Subcutaneous abdominal adipose tissue (tissue), 5 donors: ENCODE results near the gene NAIF1.

ENCODE experiments used
- H3K27ac ChIP-seq: one replicate; pipeline ENCODE4 v1.7.0; 2013; ENCODE audit warnings: low read depth, mild to moderate bottlenecking, inconsistent platforms, low read length, moderate library complexity
- H3K27me3 ChIP-seq, 5 donors: one replicate each; pipeline ENCODE4 v1.7.0; 2013; ENCODE audit warnings: low read length in 5 of 5, inconsistent platforms in 1 of 5; ENCODE audit not compliant: control insufficient read depth in 5 of 5, insufficient read depth in 4 of 5
- H3K36me3 ChIP-seq, 5 donors: one replicate each; pipeline ENCODE4 v1.7.0; 2013; ENCODE audit warnings: low read length in 5 of 5; ENCODE audit not compliant: control insufficient read depth in 5 of 5, insufficient read depth in 5 of 5
- H3K4me1 ChIP-seq, 5 donors: one replicate each; pipeline ENCODE4 v1.7.0; 2013; ENCODE audit warnings: low read length in 5 of 5, mild to moderate bottlenecking in 3 of 5, moderate library complexity in 1 of 5; ENCODE audit not compliant: control insufficient read depth in 5 of 5, insufficient read depth in 5 of 5
- H3K4me3 ChIP-seq, 5 donors: one replicate each; pipeline ENCODE4 v1.7.0; 2013; ENCODE audit warnings: low read length in 5 of 5, low read depth in 1 of 5
- H3K9ac ChIP-seq, 5 donors: one replicate each; pipeline ENCODE4 v1.7.0; 2013; ENCODE audit warnings: low read length in 5 of 5, mild to moderate bottlenecking in 4 of 5, moderate library complexity in 3 of 5
- H3K9me3 ChIP-seq, 5 donors: one replicate each; pipeline ENCODE4 v1.7.0; 2013; ENCODE audit warnings: low read length in 5 of 5; ENCODE audit not compliant: control insufficient read depth in 5 of 5
- donor health status: healthy.
- donor health status: healthy.
- donor health status: healthy.
- donor health status: healthy.
- donor health status: healthy.

NAIF1 gene

GRCh38 chr9:128102196-128102595, 35.1 kb upstream of the NAIF1 start:
- Histone ChIP-seq H3K9ac (peak overlapping the region in 1 of 5 donors; percentile 31), H3K9me3 (no peaks in the 10 kb centered on the region), H3K27ac (peak overlapping the region; percentile 99), H3K27me3 (no peaks in the 10 kb centered on the region), H3K4me1 (peaks cover 27 to 71% (median 67%) of the 10 kb centered on the region in 5 donors), H3K36me3 (peaks cover 0 to 58% (median 51%) of the 10 kb centered on the region in 5 donors), H3K4me3 (peak overlapping the region in 4 of 5 donors; percentile 25 to 90 (median 61))

DNA sequence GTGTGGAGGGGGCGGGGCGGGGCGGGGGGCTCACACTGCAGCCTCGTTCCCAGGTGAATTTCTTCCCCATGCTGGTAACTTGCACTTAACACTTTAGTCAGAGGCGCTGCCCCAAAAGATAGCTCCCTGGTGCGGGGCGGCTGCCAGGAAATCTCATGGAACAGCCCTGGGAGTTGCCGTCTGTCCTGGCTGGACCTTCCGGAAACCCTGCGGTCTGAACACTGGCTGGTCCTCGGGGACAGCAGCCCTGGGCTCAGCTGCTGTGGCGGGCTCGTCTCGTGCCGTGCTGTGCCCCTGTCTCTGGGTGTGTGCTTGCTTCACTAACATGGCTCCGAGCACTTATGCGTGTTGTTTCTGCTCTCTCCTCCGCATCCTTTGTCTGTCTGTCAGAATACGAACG, 34.6 kb upstream of the NAIF1 start:
- Histone ChIP-seq H3K36me3 (peaks cover 0 to 53% (median 46%) of the 10 kb centered on the region in 5 donors), H3K27ac (peak overlapping the region; percentile 99), H3K9ac (peak overlapping the region in 1 of 5 donors; percentile 31), H3K27me3 (no peaks in the 10 kb centered on the region), H3K4me1 (peaks cover 27 to 74% (median 67%) of the 10 kb centered on the region in 5 donors), H3K4me3 (peak overlapping the region in 3 of 5 donors; percentile 39 to 90 (median 83)), H3K9me3 (no peaks in the 10 kb centered on the region)

DNA sequence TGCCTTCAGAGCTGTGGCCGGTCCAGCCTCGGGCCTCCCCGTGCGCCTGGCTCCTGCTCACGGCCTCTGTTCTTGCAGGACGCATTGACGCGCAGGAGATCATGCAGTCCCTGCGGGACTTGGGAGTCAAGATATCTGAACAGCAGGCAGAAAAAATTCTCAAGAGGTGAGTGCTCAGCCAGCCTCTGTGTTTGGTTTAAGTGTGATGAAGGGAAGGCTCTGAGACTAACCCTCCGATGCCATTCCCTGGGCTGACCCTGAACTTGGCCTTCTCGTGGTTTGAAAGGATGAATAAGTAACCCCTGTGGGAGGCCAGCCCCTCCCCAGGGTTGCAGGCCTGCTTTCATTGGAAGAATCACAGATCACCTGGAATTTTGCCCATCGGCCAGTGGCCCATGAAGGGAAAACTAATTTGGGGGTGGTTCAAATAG, 34.1 kb upstream of the NAIF1 start:
- Histone ChIP-seq H3K4me1 (peaks cover 27 to 74% (median 67%) of the 10 kb centered on the region in 5 donors), H3K9me3 (no peaks in the 10 kb centered on the region), H3K9ac (peak overlapping the region in 4 of 5 donors; percentile 45 to 98 (median 90)), H3K27me3 (no peaks in the 10 kb centered on the region), H3K4me3 (peak overlapping the region; percentile 31 to 90 (median 83)), H3K27ac (peak overlapping the region; percentile 99), H3K36me3 (peaks cover 0 to 49% (median 42%) of the 10 kb centered on the region in 5 donors)

DNA sequence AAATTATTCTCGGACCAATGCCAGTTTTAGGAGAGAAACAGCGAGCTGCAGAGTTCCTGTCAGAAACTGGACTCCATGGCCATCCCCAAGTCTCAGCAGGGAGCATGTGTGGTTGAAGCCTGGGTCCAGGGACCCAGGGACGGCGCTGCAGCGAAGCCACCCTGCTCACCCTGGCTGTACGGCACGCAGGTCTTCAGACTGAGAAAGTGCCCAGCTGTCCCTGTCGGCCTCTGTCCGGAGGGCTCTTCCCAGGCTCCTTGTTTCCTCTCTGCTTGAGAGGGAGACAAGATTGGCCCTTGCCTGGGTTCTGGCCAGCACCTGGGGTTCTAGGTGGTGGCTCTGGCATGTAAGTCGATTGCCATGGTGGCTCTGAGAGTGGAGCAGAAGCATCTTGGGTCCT, 33.5 kb upstream of the NAIF1 start:
- H3K4me3 ChIP-seq: peak overlapping the region; percentile 73 to 95 (median 90)
- H3K4me1 ChIP-seq: peaks cover 27 to 74% (median 67%) of the 10 kb centered on the region in 5 donors
- H3K27ac ChIP-seq: peak overlapping the region; percentile 99
- peak overlapping the region; percentile 14 to 98 (median 90) for H3K9ac ChIP-seq
- no peaks in the 10 kb centered on the region for H3K9me3 ChIP-seq
- peaks cover 0 to 42% (median 35%) of the 10 kb centered on the region in 5 donors for H3K36me3 ChIP-seq
- no peaks in the 10 kb centered on the region for H3K27me3 ChIP-seq

DNA sequence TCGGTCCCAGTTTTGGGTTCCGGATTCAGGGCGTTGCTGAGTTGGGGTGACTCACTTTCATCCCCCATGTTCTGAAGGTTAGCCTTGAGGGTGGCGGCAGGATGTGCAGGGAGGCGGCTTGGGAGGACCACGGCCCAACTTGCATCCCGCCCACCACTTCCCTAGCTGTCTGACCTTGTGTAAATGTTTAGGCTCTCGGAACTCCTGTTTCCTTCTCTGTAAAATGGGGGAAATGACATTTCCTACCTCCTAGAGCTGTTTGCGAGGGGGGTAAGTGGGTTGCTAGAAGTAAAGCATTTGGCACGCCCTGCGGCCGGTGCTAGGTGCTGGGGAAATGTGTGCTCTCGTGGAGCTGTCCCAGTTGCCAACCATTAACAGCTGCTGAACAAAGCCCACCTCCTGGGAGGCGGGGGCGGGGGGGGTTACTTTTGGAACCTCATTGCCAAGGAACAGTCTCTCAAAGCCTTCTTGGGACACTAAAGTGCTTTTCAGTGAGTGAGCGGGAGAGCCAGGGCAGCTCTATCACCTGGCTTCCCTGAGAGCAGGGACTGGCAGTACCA, 32.9 kb upstream of the NAIF1 start:
- H3K4me1 ChIP-seq: peaks cover 29 to 78% (median 70%) of the 10 kb centered on the region in 5 donors
- H3K27ac ChIP-seq: peak overlapping the region; percentile 99
- H3K9ac ChIP-seq: peak overlapping the region in 4 of 5 donors; percentile 82 to 98 (median 90)
- H3K27me3 ChIP-seq: no peaks in the 10 kb centered on the region
- H3K4me3 ChIP-seq: peak overlapping the region; percentile 73 to 95 (median 90)
- no peaks in the 10 kb centered on the region for H3K9me3 ChIP-seq
- H3K36me3 ChIP-seq: peaks cover 0 to 41% (median 32%) of the 10 kb centered on the region in 5 donors

DNA sequence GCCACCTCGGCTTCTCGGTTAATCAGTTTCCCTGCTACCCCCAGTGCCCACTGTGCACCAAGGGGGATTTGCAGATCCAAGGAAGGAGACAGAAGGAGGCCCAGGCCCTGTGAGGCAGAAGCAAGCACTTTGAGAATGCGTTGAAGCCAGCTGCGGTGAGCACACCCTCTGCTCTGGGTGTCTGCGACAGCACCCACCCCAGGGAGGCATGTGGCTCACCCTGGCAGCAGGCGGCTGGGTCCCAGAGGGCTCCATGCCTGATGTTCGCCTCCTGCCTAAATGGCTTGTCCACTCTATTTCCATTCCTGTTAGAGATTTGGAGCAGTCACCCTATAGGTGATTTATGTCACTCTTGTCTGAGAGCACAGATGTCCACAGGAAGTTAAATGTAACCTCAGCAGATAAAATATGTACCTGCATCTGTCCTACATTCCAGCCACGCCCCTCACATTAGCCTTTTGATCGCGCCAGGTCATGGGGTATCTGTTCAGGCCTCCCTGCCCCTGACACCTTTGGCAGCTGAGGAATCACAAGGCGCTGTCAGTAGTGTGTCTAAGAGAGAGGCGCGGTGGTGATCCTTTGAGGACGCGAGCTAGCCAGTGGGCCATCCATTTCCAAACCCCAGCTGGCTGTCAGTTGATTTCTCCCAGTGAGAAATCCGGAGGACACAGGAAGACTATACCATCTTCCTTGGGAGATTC, 32.3 kb upstream of the NAIF1 start:
- H3K4me3 ChIP-seq: peak overlapping the region; percentile 73 to 95 (median 90)
- no peaks in the 10 kb centered on the region for H3K9me3 ChIP-seq
- H3K36me3 ChIP-seq: peaks cover 0 to 40% (median 31%) of the 10 kb centered on the region in 5 donors
- no peaks in the 10 kb centered on the region for H3K27me3 ChIP-seq
- H3K9ac ChIP-seq: peak overlapping the region; percentile 82 to 98 (median 91)
- H3K4me1 ChIP-seq: peaks cover 34 to 83% (median 76%) of the 10 kb centered on the region in 5 donors
- H3K27ac ChIP-seq: peak overlapping the region; percentile 99

- H3K9ac ChIP-seq: peak overlapping the region; percentile 82 to 98 (median 91)
- no peaks in the 10 kb centered on the region for H3K27me3 ChIP-seq
- H3K4me3 ChIP-seq: peak overlapping the region; percentile 73 to 95 (median 90)
- H3K36me3 ChIP-seq: peaks cover 0 to 32% (median 23%) of the 10 kb centered on the region in 5 donors
- H3K9me3 ChIP-seq: no peaks in the 10 kb centered on the region
- H3K27ac ChIP-seq: peak overlapping the region; percentile 99
- H3K4me1 ChIP-seq: peaks cover 35 to 82% (median 72%) of the 10 kb centered on the region in 5 donors
These were observed 31.4 kb upstream of the NAIF1 start for GRCh38 chr9:128098297-128099230.

GRCh38 chr9:128097543-128098296, 30.6 kb upstream of the NAIF1 start:
- peak overlapping the region; percentile 99 for H3K27ac ChIP-seq
- peak overlapping the region in 4 of 5 donors; percentile 83 to 95 (median 90) for H3K4me3 ChIP-seq
- H3K4me1 ChIP-seq: peaks cover 42 to 82% (median 72%) of the 10 kb centered on the region in 5 donors
- H3K9ac ChIP-seq: peak overlapping the region; percentile 55 to 98 (median 91)
- no peaks in the 10 kb centered on the region for H3K9me3 ChIP-seq
- peaks cover 0 to 23% (median 15%) of the 10 kb centered on the region in 5 donors for H3K36me3 ChIP-seq
- no peaks in the 10 kb centered on the region for H3K27me3 ChIP-seq
